ENCODE results near the gene RAE1.
"Not testable (repeated sequence)": the region's sequence is repeated elsewhere in the genome, so short reads cannot be mapped to it uniquely, and the experiment has no call there.

Gene RAE1

GRCh38 chr20:57417051-57417689, 66.1 kb downstream of the RAE1 start:
- DNase-seq: no peak

GRCh38 chr20:57417830-57418780, 67.0 kb downstream of the RAE1 start:
- DNase-seq: no peak

GRCh38 chr20:57419479-57419878, 68.4 kb downstream of the RAE1 start:
- not testable (repeated sequence) for DNase-seq

- no peak for DNase-seq
These were observed 69.7 kb downstream of the RAE1 start for GRCh38 chr20:57420571-57421252.

GRCh38 chr20:57421253-57422220, 70.5 kb downstream of the RAE1 start:
- no peak for DNase-seq

GRCh38 chr20:57422254-57422653, 71.2 kb downstream of the RAE1 start:
- DNase-seq: no peak

GRCh38 chr20:57425150-57426013, 74.3 kb downstream of the RAE1 start:
- no peak for DNase-seq

- no peak for DNase-seq
These were observed 75.2 kb downstream of the RAE1 start for GRCh38 chr20:57426271-57426689.

- no peak for DNase-seq
These were observed 75.8 kb downstream of the RAE1 start for GRCh38 chr20:57426831-57427230.

GRCh38 chr20:57428324-57429158, 77.5 kb downstream of the RAE1 start:
- no peak for DNase-seq
